SK-N-MC (cell line): ENCODE measurements around the gene FXR2.
A peak's percentile ranks its signal among the peaks of the same experiment; 100 is the strongest.

Experiments
- DNase-seq: peaks from one replicate; pipeline ENCODE4 v3.0.0-alpha.2; 2011; ENCODE audit warnings: low read depth, low spot score
- H3K27ac ChIP-seq: fragments of 200-600 bp; sonication (generic); 2 replicates; pipeline ENCODE4 v1.5.1; 2016; ENCODE audit warnings: mixed run types
- H3K36me3 ChIP-seq: fragments of 200-600 bp; sonication (generic); 2 replicates; pipeline ENCODE4 v1.6.1; 2017; ENCODE audit warnings: antibody characterized with exemption, low read length, mixed read lengths; ENCODE audit not compliant: insufficient read depth
- H3K4me3 ChIP-seq: fragments of 200-600 bp; sonication (generic); 2 replicates; pipeline ENCODE4 v1.5.1; 2016
- H3K9ac ChIP-seq: fragments of 200-600 bp; sonication (generic); 2 replicates; pipeline ENCODE4 v1.8.0; 2017; ENCODE audit warnings: mixed run types, mixed read lengths; ENCODE audit not compliant: insufficient read length
- H3K9me3 ChIP-seq: fragments of 200-600 bp; sonication (generic); 2 replicates; pipeline ENCODE4 v1.6.1; 2017; ENCODE audit warnings: low read depth, mild to moderate bottlenecking, antibody characterized with exemption, low read length, moderate library complexity, mixed read lengths
- EZH2 ChIP-seq: fragments of 200-600 bp; sonication (generic); IDR thresholded peaks from one replicate; pipeline ENCODE4 v1.6.1; 2017; ENCODE audit warnings: antibody characterized with exemption
- FOXP2 ChIP-seq: optimal IDR thresholded peaks from 2 replicates; pipeline ENCODE3; 2011; ENCODE audit warnings: mild to moderate bottlenecking, moderate library complexity; ENCODE audit not compliant: insufficient read depth; ENCODE audit errors: extremely low read length, control extremely low read depth
- POLR2AphosphoS5 ChIP-seq: IDR thresholded peaks from 2 replicates; pipeline ENCODE4 v1.6.1; 2012; ENCODE audit warnings: mild to moderate bottlenecking, low read depth, low read length, borderline replicate concordance

FXR2 gene

GRCh38 chr17:7577327-7578199 is 37.1 kb downstream of the FXR2 start:
- Histone ChIP-seq H3K27ac (peak overlapping the region; percentile 64; the same call in 1 of the 2 replicates), H3K9me3 (no peaks in the 10 kb centered on the region), H3K4me3 (no peak overlapping the region), H3K36me3 (peaks cover 65% of the 10 kb centered on the region), H3K9ac (no peak overlapping the region)
- no peak for TF ChIP-seq FOXP2
- no peak for TF ChIP-seq EZH2
- TF ChIP-seq POLR2AphosphoS5: no peak
- no peak for DNase-seq

DNA sequence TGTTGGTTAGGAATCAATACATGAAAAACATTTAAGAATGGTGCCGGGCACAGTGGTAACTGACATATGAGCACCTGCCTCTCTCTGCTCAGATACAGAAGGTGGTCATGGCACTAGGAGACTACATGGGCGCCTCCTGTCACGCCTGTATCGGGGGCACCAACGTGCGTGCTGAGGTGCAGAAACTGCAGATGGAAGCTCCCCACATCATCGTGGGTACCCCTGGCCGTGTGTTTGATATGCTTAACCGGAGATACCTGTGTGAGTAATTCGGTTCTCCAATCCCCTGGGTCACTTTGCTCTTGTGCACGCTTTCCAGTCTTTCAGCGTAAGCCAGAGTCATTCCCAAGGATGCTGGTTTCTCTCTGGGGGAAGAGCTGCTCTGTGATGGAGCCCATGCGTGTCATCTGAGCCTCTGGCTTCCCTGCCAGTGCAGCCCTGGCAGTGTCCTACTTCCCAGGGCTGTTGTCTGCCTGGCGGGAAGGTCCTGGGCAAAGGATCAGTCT is 38.2 kb downstream of the FXR2 start:
- TF ChIP-seq POLR2AphosphoS5 (no peak; the same call in 1 of the 2 replicates), EZH2 (no peak), FOXP2 (no peak)
- Histone ChIP-seq H3K27ac (peak overlapping the region; percentile 64; the same call in 1 of the 2 replicates), H3K9me3 (no peaks in the 10 kb centered on the region), H3K4me3 (no peak overlapping the region), H3K9ac (no peak overlapping the region), H3K36me3 (peaks cover 65% of the 10 kb centered on the region)
- no peak for DNase-seq

GRCh38 chr17:7575959-7576358 is 38.7 kb downstream of the FXR2 start:
- no peak overlapping the region for H3K9ac ChIP-seq
- H3K36me3 ChIP-seq: peaks cover 70% of the 10 kb centered on the region
- H3K4me3 ChIP-seq: peak overlapping the region; percentile 99; the same call in 1 of the 2 replicates
- DNase-seq: no peak
- TF ChIP-seq POLR2AphosphoS5 (no peak), EZH2 (no peak), FOXP2 (no peak)
- H3K27ac ChIP-seq: peak overlapping the region; percentile 98
- H3K9me3 ChIP-seq: no peaks in the 10 kb centered on the region

DNA sequence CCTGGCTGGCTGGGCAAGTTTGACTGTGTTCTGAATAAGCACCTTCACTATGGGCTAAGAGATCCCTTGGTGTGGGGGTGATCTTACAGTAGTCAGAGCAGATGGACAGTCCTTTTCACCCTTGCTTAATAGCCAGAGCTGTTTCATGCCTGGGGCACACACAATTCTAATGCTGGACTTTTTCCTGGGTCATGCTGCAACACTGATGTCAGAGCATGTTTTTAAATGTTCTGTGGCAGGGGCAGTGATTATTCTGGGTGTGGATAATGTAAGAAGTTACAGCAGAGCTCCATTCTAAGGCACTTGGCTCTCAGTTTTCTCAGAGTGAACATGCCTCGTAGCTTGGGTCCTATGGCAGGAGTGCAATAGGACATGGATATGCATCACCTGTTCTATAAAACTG is 39.2 kb downstream of the FXR2 start:
- H3K27ac ChIP-seq: peak overlapping the region; percentile 98

GRCh38 chr17:7574176-7574953 is 40.3 kb downstream of the FXR2 start:
- peak overlapping the region; percentile 99 for H3K4me3 ChIP-seq
- H3K9ac ChIP-seq: peak overlapping the region; percentile 100
- TF ChIP-seq EZH2 (no peak), FOXP2 (no peak), POLR2AphosphoS5 (no peak)
- DNase-seq: no peak
- H3K27ac ChIP-seq: peak overlapping the region; percentile 98
- H3K36me3 ChIP-seq: peaks cover 86% of the 10 kb centered on the region
- H3K9me3 ChIP-seq: no peaks in the 10 kb centered on the region

More for the DNA sequence above, 39.2 kb downstream of the FXR2 start:
- Histone ChIP-seq H3K9me3 (no peaks in the 10 kb centered on the region), H3K36me3 (peaks cover 74% of the 10 kb centered on the region), H3K4me3 (peak overlapping the region; percentile 99), H3K9ac (peak overlapping the region; percentile 100)
- no peak for DNase-seq
- TF ChIP-seq POLR2AphosphoS5 (no peak; the same call in 1 of the 2 replicates), EZH2 (no peak), FOXP2 (no peak)

DNA sequence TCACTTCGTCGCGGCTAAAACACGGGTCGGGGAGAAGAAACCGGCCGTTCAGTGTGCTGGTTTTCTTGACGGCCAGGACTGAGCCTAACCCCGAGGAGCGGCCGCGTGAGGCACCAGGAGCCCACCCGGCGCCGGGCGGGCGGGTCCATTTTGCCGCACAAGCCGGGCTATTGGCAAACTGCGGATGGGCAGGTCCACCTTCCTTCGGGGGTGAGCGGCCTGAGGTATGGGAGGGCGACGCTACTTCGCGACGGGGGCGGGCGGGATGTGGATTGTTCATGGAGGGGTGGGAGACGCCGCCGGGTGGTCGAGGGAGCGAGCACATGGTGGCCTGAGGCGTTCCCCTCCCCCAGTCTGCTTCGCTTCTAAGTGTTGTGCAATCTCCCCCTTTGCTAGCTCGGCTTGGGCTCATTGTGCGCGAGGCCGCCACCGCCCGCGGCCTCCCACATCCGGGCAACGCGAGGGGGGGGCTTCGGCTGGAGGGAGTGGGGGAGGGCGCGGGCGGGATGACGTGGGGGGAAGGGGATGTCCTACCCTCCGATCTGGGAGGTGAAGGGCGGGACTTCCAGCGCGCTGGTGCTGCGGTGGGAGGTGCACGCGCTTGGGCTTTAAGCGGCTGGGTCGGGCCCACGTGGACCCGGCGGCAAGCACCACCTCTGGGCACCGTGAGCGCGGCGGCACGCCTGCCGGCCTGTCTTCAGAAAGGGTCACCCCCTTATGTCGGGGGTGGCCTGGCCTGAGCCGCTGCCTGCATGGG is 41.2 kb downstream of the FXR2 start:
- Histone ChIP-seq H3K27ac (peak overlapping the region; percentile 98), H3K9ac (peak overlapping the region; percentile 100), H3K9me3 (no peaks in the 10 kb centered on the region), H3K36me3 (peaks cover 81% of the 10 kb centered on the region), H3K4me3 (peak overlapping the region; percentile 99)
- DNase-seq: no peak
- peak; percentile 18; the same call in 1 of the 2 replicates for TF ChIP-seq POLR2AphosphoS5
- no peak for TF ChIP-seq FOXP2
- no peak for TF ChIP-seq EZH2

DNA sequence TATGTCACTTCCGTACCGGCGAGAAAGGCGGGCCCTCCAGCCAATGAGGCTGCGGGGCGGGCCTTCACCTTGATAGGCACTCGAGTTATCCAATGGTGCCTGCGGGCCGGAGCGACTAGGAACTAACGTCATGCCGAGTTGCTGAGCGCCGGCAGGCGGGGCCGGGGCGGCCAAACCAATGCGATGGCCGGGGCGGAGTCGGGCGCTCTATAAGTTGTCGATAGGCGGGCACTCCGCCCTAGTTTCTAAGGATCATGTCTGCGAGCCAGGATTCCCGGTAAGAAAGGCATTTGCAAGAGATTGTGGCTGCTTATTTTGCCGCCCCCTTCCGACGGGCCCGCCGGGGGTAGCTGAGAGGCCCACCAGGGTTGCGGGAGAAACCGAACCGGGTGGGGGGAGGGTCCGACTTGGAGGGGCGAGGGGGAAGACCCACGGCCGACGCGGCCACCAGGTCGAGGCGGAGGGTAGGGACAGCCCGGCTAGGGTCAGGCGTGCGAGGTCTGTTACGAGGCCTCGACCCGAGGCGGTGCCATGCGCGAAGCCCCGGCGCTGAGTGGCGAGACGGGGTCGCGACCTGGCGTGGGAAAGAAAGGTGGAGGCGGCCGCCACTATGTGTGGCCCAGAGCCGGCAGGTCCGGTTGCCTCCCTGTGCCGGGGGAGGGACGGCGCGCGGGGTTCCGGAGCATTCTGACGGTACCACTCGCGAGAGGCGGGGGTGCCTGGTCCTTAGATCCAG is 41.9 kb downstream of the FXR2 start:
- TF ChIP-seq FOXP2 (no peak), EZH2 (no peak), POLR2AphosphoS5 (peak; percentile 99)
- peak; percentile 77 for DNase-seq
- peak overlapping the region; percentile 100 for H3K9ac ChIP-seq

More for the DNA sequence above, 41.9 kb downstream of the FXR2 start:
- peaks cover 76% of the 10 kb centered on the region for H3K36me3 ChIP-seq
- no peaks in the 10 kb centered on the region for H3K9me3 ChIP-seq
- peak overlapping the region; percentile 98 for H3K27ac ChIP-seq
- H3K4me3 ChIP-seq: peak overlapping the region; percentile 99
